Gastrocnemius medialis (tissue), 4 donors: ENCODE measurements around the gene VSIG10L2. TPM values are rescaled to one million over a fixed set of nuclear protein-coding genes. Genes with fewer than 3 reads are reported as not detected.

Source experiments
- ATAC-seq, 2 donors: fragments of 150-250 bp; one replicate each; pipeline ENCODE4 v1.9.1; 2016
- DNase-seq, 2 donors: peaks; one replicate each; pipeline ENCODE4 v3.0.0-alpha.2; 2019
- H3K27ac ChIP-seq, 4 donors: fragments of 200-600 bp; sonication (generic); 1 replicate in 1 of 4; 2 replicates in 3 of 4; pipeline ENCODE4 v1.5.1; 2016 to 2018; ENCODE audit warnings: mild to moderate bottlenecking in 2 of 4, moderate library complexity in 1 of 4
- H3K27me3 ChIP-seq, 3 donors: fragments of 200-600 bp; sonication (generic) in 2 of 3; 1 replicate in 1 of 3; 2 replicates in 2 of 3; pipeline versions ENCODE4 v1.5.1 to v1.6.0; 2016 to 2019; ENCODE audit warnings: mild to moderate bottlenecking in 1 of 3, moderate library complexity in 1 of 3
- H3K36me3 ChIP-seq, 2 donors: fragments of 200-600 bp; sonication (generic) in 1 of 2; one replicate each; pipeline ENCODE4 v1.5.1; 2017 to 2018
- H3K4me1 ChIP-seq, 2 donors: fragments of 200-600 bp; sonication (generic) in 1 of 2; one replicate each; pipeline ENCODE4 v1.5.1; 2016 to 2017; ENCODE audit warnings: mild to moderate bottlenecking in 2 of 2
- H3K4me3 ChIP-seq, 4 donors: fragments of 200-600 bp; sonication (generic) in 3 of 4; 1 replicate in 1 of 4; 2 replicates in 3 of 4; pipeline ENCODE4 v1.5.1; 2016 to 2019; ENCODE audit warnings: mild to moderate bottlenecking in 2 of 4
- H3K9me3 ChIP-seq, 3 donors: fragments of 200-600 bp; sonication (generic) in 2 of 3; 1 replicate in 1 of 3; 2 replicates in 2 of 3; pipeline ENCODE4 v1.5.1; 2016 to 2019
- CTCF ChIP-seq, 5 experiments: fragments of 450-650 bp in 3 of 5; fragments of 200-600 bp in 2 of 5; sonication (generic) in 2 of 5; IDR thresholded peaks in 4 of 5; conservative IDR thresholded peaks in 1 of 5; 1 replicate in 4 of 5; 2 replicates in 1 of 5; pipeline ENCODE4 v1.5.1; 2016 to 2019; ENCODE audit warnings: antibody characterized with exemption in 5 of 5, mild to moderate bottlenecking in 3 of 5, moderate library complexity in 3 of 5
- POLR2A ChIP-seq, 2 donors: fragments of 450-650 bp; IDR thresholded peaks; one replicate each; pipeline ENCODE4 v1.6.1; 2017; ENCODE audit warnings: antibody characterized with exemption in 2 of 2, mild to moderate bottlenecking in 2 of 2, moderate library complexity in 2 of 2
- in situ Hi-C, 4 donors: fragments of 200-750 bp; cut with MboI; loops; one replicate each; pipeline versions ENCODE4 v1.15.0 to v1.8.0; 2017; ENCODE audit warnings: low sequenced_read_pairs in 4 of 4
- intact Hi-C: fragments of 100-400 bp; cut with DNase I; formaldehyde crosslinking; loops from one replicate; pipeline ENCODE4 v1.15.1; 2023; ENCODE audit warnings: low total_unique reads
- total RNA-seq, 4 donors: library from RNA; depleted of rRNA; stranded (reverse); fragments of >200 nt; gene quantifications; one replicate each; pipeline versions ENCODE4 v1.1.0 to v1.2.3, GENCODE V29; 2016

VSIG10L2 gene
- total RNA-seq, 4 donors from 2014 or later, result 0.10 TPM; not detected in 3

GRCh38 chr11:125931668-125932067, 14.2 kb upstream of the VSIG10L2 start:
- in situ Hi-C loops (loop anchor here in 1 of 4 donors (10.0 kb wide), 1 partner anchor 263 kb away; no protein-coding TSS in a partner anchor), intact Hi-C loops (no loop called here)
- no peak for ATAC-seq
- no peaks in the 10 kb centered on the region for H3K4me1 ChIP-seq
- H3K9me3 ChIP-seq, result no peaks in the 10 kb centered on the region
- H3K4me3 ChIP-seq, result no peak overlapping the region
- TF ChIP-seq POLR2A (IDR thresholded peaks at IDR 0.05) (no peak), CTCF (IDR thresholded peaks at IDR 0.05 in 4 of 5, conservative IDR thresholded peaks at IDR 0.05 in 1 of 5) (no peak)
- no peak overlapping the region for H3K27ac ChIP-seq
- H3K36me3 ChIP-seq, result no peaks in the 10 kb centered on the region
- DNase-seq, result no peak
- no peaks in the 10 kb centered on the region for H3K27me3 ChIP-seq

- H3K36me3 ChIP-seq, result no peaks in the 10 kb centered on the region
- TF ChIP-seq POLR2A (IDR thresholded peaks at IDR 0.05), result no peak
- TF ChIP-seq CTCF (IDR thresholded peaks at IDR 0.05 in 4 of 5, conservative IDR thresholded peaks at IDR 0.05 in 1 of 5), result no peak
- intact Hi-C loops, result no loop called here
- H3K4me3 ChIP-seq, result no peak overlapping the region
- H3K4me1 ChIP-seq, result no peaks in the 10 kb centered on the region
- in situ Hi-C loops, result loop anchor here in 1 of 4 donors (10.0 kb wide), 1 partner anchor 262 kb away; no protein-coding TSS in a partner anchor
- H3K27ac ChIP-seq, result no peak overlapping the region
- ATAC-seq, result no peak
- no peak for DNase-seq
- no peaks in the 10 kb centered on the region for H3K27me3 ChIP-seq
- H3K9me3 ChIP-seq, result no peaks in the 10 kb centered on the region
Observed at GRCh38 chr11:125932301-125932700, 13.5 kb upstream of the VSIG10L2 start.

- DNase-seq, result no peak
- no peaks in the 10 kb centered on the region for H3K4me1 ChIP-seq
- in situ Hi-C loops (loop anchor here in 1 of 4 donors (10.0 kb wide), 1 partner anchor 262 kb away; no protein-coding TSS in a partner anchor), intact Hi-C loops (no loop called here)
- H3K36me3 ChIP-seq, result no peaks in the 10 kb centered on the region
- no peak overlapping the region for H3K27ac ChIP-seq
- no peaks in the 10 kb centered on the region for H3K9me3 ChIP-seq
- ATAC-seq, result no peak
- TF ChIP-seq POLR2A (IDR thresholded peaks at IDR 0.05) (no peak), CTCF (IDR thresholded peaks at IDR 0.05 in 4 of 5, conservative IDR thresholded peaks at IDR 0.05 in 1 of 5) (no peak)
- no peaks in the 10 kb centered on the region for H3K27me3 ChIP-seq
- no peak overlapping the region for H3K4me3 ChIP-seq
Observed at GRCh38 chr11:125933030-125933813, 12.6 kb upstream of the VSIG10L2 start.

- Histone ChIP-seq H3K4me1 (no peaks in the 10 kb centered on the region), H3K36me3 (no peaks in the 10 kb centered on the region), H3K27ac (no peak overlapping the region), H3K4me3 (no peak overlapping the region), H3K27me3 (no peaks in the 10 kb centered on the region), H3K9me3 (no peaks in the 10 kb centered on the region)
- TF ChIP-seq POLR2A (IDR thresholded peaks at IDR 0.05), result no peak
- TF ChIP-seq CTCF (IDR thresholded peaks at IDR 0.05 in 4 of 5, conservative IDR thresholded peaks at IDR 0.05 in 1 of 5), result no peak
- intact Hi-C loops (no loop called here), in situ Hi-C loops (loop anchor here in 1 of 4 donors (10.0 kb wide), 1 partner anchor 260 kb away; no protein-coding TSS in a partner anchor)
- ATAC-seq (no peak), DNase-seq (no peak)
Observed at GRCh38 chr11:125934473-125934872, 11.4 kb upstream of the VSIG10L2 start.
